OCI-LY7 (cell line): ENCODE measurements around the gene TSTD2. TPM values are rescaled to one million over a fixed set of nuclear protein-coding genes. Genes with fewer than 3 reads are reported as not detected.

Source experiments
- BruUV-seq: library from RNA; stranded (reverse); fragments of 400-500 nt; replicated peaks from 2 replicates; lab custom pipeline; 2021; lab: Mats Ljungman, UMichigan
- CTCF ChIA-PET: fragments of 300-600 bp; sonication (Branson Sonifier 250); formaldehyde crosslinking; loops from one replicate; lab custom pipeline; 2022; ENCODE audit warnings: antibody characterized with exemption; ENCODE audit not compliant: unreplicated experiment; lab: Charles Lee
- POLR2A ChIA-PET: fragments of 300-600 bp; sonication (Branson Sonifier 250); formaldehyde crosslinking; loops from one replicate; lab custom pipeline; 2022; ENCODE audit warnings: antibody characterized with exemption; lab: Charles Lee
- DNase-seq: peaks from one replicate; pipeline ENCODE4 v3.0.0-alpha.2; 2015; ENCODE audit warnings: low spot score
- H2AFZ ChIP-seq: fragments of 200-600 bp; sonication (generic), shearing (Covaris generic); 2 replicates; pipeline ENCODE4 v1.6.1; 2014; ENCODE audit warnings: mild to moderate bottlenecking, antibody characterized with exemption, low read length, moderate library complexity
- H3K27ac ChIP-seq: fragments of 200-600 bp; sonication (generic); 2 replicates; pipeline ENCODE4 v1.5.1; 2014; ENCODE audit warnings: mixed run types, low read depth, mild to moderate bottlenecking, moderate library complexity, low read length, inconsistent platforms; ENCODE audit not compliant: poor library complexity, severe bottlenecking
- H3K36me3 ChIP-seq: fragments of 200-600 bp; sonication (generic); 2 replicates; pipeline ENCODE4 v1.6.1; 2014; ENCODE audit warnings: mild to moderate bottlenecking, antibody characterized with exemption, low read length, moderate library complexity, mixed read lengths; ENCODE audit not compliant: insufficient read depth
- H3K4me1 ChIP-seq: fragments of 200-600 bp; sonication (generic); 2 replicates; pipeline ENCODE4 v1.5.1; 2014; ENCODE audit warnings: mild to moderate bottlenecking, low read length; ENCODE audit not compliant: insufficient read depth, poor library complexity, severe bottlenecking
- H3K4me2 ChIP-seq: fragments of 200-600 bp; sonication (generic); 2 replicates; pipeline ENCODE4 v1.6.1; 2014; ENCODE audit warnings: mild to moderate bottlenecking, low read length
- H3K4me3 ChIP-seq: fragments of 200-600 bp; sonication (generic); 2 replicates; pipeline ENCODE4 v1.5.1; 2014; ENCODE audit warnings: mild to moderate bottlenecking, low read depth, low read length; ENCODE audit not compliant: poor library complexity, severe bottlenecking
- H3K79me2 ChIP-seq: fragments of 200-600 bp; sonication (generic); 2 replicates; pipeline ENCODE4 v1.6.1; 2016; ENCODE audit warnings: low read depth, mild to moderate bottlenecking, low read length, moderate library complexity, mixed read lengths; ENCODE audit not compliant: insufficient read depth
- H3K9me2 ChIP-seq: fragments of 200-600 bp; sonication (generic); 2 replicates; pipeline ENCODE4 v1.6.1; 2016; ENCODE audit warnings: mild to moderate bottlenecking, low read length, mixed read lengths; ENCODE audit not compliant: insufficient read depth
- H3K9me3 ChIP-seq: fragments of 200-600 bp; sonication (generic); 2 replicates; pipeline ENCODE4 v1.6.1; 2014; ENCODE audit warnings: mild to moderate bottlenecking, mixed run types, low read length, mixed read lengths
- H4K20me1 ChIP-seq: fragments of 200-600 bp; sonication (generic); 2 replicates; pipeline ENCODE4 v1.6.1; 2014; ENCODE audit warnings: mild to moderate bottlenecking, antibody characterized with exemption, low read length, moderate library complexity, mixed read lengths; ENCODE audit not compliant: insufficient read depth
- EZH2phosphoT487 ChIP-seq: fragments of 200-600 bp; sonication (generic); IDR thresholded peaks from 2 replicates; pipeline ENCODE4 v1.6.1; 2018; ENCODE audit warnings: low read depth, borderline replicate concordance, mild to moderate bottlenecking, mixed run types, antibody characterized with exemption, low read length, moderate library complexity, mixed read lengths
- intact Hi-C: fragments of 100-400 bp; cut with micrococcal nuclease; formaldehyde crosslinking; loops from one replicate; pipeline ENCODE4 v1.10.0; 2022; ENCODE audit not compliant: unreplicated experiment
- total RNA-seq, 2 experiments: library from RNA; depleted of rRNA in 1 of 2; stranded (reverse); fragments of >200 nt in 1 of 2; shearing (Covaris generic) in 1 of 2; gene quantifications; 2 replicates each; pipeline ENCODE4 v1.2.3, GENCODE V29; 2014 to 2022
- TF ChIP-seq, protein P1 (sequence below): fragments of 200-600 bp; sonication (generic); conservative IDR thresholded peaks from 2 replicates; pipeline ENCODE4 v1.5.1; 2014; ENCODE audit warnings: mild to moderate bottlenecking, antibody characterized with exemption, low read length, moderate library complexity, mixed read lengths

Gene TSTD2
- total RNA-seq, 2 experiments from 2014 or later, result 17.1 to 22.0 TPM

DNA sequence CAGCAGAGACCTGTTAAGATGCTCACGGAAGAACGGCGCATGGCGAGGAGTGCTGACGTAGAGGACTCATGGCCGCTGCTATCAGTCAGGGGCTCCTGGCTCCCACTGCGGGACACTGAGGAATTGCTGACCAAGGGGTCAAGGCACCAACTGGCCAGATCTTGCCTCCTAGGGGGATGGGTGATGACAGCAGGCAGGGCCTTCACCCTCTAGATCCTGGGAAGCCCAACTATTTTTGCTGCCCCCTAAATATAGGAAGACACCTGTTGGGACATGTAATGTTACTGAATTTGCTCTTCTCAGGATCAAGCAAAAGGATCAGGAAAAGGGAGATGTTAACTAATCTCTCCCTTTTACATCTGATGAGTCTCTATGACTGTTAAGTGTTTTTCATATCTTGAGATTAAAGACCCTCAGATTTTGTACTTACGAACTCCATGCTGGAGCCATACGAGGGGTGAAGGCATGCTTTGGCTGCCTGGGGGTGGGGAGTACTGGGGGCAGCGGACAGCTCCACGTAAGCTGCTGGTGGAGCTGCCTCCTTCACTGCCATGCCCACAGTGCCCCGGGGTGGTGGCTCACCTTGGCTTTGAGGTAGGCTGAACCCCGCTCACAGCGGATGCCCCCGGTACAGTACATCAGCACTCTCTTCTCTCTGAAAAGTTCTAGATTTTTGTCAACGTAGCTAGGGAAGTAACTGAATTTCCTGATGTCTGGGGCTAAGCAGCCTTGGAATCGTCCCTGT, 28.1 kb downstream of the TSTD2 start:
- intact Hi-C loops, result no loop called here
- Histone ChIP-seq H3K4me2 (no peak overlapping the region), H3K79me2 (no peaks in the 10 kb centered on the region), H3K4me1 (no peaks in the 10 kb centered on the region), H3K9me2 (no peaks in the 10 kb centered on the region), H3K9me3 (no peaks in the 10 kb centered on the region), H3K27ac (no peak overlapping the region), H4K20me1 (no peaks in the 10 kb centered on the region), H2AFZ (no peak overlapping the region), H3K4me3 (no peak overlapping the region), H3K36me3 (peaks cover 80% of the 10 kb centered on the region)
- ChIA-PET POLR2A (interaction anchor here (0.6 to 0.7 kb wide), 2 partner anchors 92 to 761 kb away, joined by 3 read pairs; partner anchors contain the start of gene XPA), CTCF (no interaction called here)
- no peak for TF ChIP-seq EZH2phosphoT487
- TF ChIP-seq, protein P1, sequence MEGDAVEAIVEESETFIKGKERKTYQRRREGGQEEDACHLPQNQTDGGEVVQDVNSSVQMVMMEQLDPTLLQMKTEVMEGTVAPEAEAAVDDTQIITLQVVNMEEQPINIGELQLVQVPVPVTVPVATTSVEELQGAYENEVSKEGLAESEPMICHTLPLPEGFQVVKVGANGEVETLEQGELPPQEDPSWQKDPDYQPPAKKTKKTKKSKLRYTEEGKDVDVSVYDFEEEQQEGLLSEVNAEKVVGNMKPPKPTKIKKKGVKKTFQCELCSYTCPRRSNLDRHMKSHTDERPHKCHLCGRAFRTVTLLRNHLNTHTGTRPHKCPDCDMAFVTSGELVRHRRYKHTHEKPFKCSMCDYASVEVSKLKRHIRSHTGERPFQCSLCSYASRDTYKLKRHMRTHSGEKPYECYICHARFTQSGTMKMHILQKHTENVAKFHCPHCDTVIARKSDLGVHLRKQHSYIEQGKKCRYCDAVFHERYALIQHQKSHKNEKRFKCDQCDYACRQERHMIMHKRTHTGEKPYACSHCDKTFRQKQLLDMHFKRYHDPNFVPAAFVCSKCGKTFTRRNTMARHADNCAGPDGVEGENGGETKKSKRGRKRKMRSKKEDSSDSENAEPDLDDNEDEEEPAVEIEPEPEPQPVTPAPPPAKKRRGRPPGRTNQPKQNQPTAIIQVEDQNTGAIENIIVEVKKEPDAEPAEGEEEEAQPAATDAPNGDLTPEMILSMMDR, result no peak
- no peak for DNase-seq
- BruUV-seq, result no TSS peak

DNA sequence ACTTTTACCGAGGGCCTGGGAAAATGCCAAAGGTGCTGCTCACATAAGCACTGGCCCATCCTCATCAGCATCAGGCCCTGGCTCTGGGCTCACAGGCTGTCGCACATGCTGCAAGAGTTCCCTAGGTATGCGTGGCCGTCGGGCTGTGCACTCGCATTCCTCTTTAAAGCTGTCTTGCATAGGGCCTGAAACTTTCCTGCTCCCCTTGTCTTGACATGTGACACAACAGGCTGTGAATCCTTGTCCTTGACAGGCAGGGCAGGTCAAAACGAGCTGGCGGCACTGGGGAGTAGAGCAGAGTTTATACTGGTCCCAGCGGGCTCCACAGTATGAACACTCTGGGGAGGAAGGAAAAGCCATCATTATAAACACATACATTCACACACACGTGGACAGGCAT, 30.7 kb downstream of the TSTD2 start:
- H3K27ac ChIP-seq, result no peak overlapping the region
- no peak overlapping the region for H2AFZ ChIP-seq
- no peak for TF ChIP-seq EZH2phosphoT487
- TF ChIP-seq, protein P1, result no peak
- peaks cover 4% of the 10 kb centered on the region for H3K4me1 ChIP-seq
- ChIA-PET POLR2A (no interaction called here), CTCF (no interaction called here)
- no peaks in the 10 kb centered on the region for H3K9me3 ChIP-seq
- H4K20me1 ChIP-seq, result no peaks in the 10 kb centered on the region
- peaks cover 73% of the 10 kb centered on the region for H3K36me3 ChIP-seq
- no TSS peak for BruUV-seq
- H3K4me2 ChIP-seq, result no peak overlapping the region
- DNase-seq, result no peak
- intact Hi-C loops, result no loop called here
- no peak overlapping the region for H3K4me3 ChIP-seq
- H3K9me2 ChIP-seq, result no peaks in the 10 kb centered on the region
- H3K79me2 ChIP-seq, result no peaks in the 10 kb centered on the region

DNA sequence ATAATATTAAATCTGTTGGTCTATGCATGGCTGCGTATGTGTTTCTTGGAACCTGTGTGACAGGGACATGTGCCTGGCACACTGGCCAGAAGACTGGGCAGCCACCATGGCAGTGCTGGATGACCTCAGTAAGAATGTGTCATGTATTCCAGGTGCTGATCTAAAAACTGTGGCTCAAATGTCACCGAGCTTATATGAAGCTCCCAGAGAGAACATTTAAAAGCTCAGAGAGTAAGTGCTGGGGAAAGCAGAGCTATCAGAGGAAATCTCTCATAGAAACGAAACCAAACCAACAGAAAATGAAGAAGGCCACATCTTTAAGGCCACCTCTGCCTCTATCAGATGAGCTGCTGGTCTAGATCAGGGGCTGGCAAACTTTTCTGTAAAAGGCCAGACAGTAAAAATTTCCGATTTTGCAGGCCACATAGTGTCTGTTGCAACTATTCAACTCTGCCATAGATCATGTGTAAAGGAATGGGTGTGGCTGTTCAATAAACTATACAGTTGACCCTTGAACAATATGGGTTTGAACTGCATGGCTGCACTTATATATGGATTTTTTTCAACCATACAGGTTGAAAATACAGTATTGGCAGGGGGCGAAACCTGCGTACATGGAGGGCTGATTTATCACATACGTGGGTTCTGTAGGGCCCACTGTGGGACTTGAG, 31.8 kb downstream of the TSTD2 start:
- Histone ChIP-seq H3K36me3 (peaks cover 69% of the 10 kb centered on the region), H3K4me3 (no peak overlapping the region), H3K4me2 (no peak overlapping the region), H3K9me3 (no peaks in the 10 kb centered on the region), H4K20me1 (no peaks in the 10 kb centered on the region), H3K79me2 (no peaks in the 10 kb centered on the region), H2AFZ (no peak overlapping the region), H3K9me2 (no peaks in the 10 kb centered on the region), H3K27ac (no peak overlapping the region), H3K4me1 (peaks cover 4% of the 10 kb centered on the region)
- CTCF ChIA-PET, result no interaction called here
- no peak for TF ChIP-seq EZH2phosphoT487
- TF ChIP-seq, protein P1, result no peak
- no TSS peak for BruUV-seq
- POLR2A ChIA-PET, result no interaction called here
- intact Hi-C loops, result no loop called here
- no peak for DNase-seq
